ENCODE measurements around the gene ROPN1L.
"Not testable (repeated sequence)": the region's sequence is repeated elsewhere in the genome, so short reads cannot be mapped to it uniquely, and the experiment has no call there.

Gene ROPN1L

GRCh38 chr5:10480237-10480985 is 38.7 kb downstream of the ROPN1L start:
- DNase-seq: no peak

DNA sequence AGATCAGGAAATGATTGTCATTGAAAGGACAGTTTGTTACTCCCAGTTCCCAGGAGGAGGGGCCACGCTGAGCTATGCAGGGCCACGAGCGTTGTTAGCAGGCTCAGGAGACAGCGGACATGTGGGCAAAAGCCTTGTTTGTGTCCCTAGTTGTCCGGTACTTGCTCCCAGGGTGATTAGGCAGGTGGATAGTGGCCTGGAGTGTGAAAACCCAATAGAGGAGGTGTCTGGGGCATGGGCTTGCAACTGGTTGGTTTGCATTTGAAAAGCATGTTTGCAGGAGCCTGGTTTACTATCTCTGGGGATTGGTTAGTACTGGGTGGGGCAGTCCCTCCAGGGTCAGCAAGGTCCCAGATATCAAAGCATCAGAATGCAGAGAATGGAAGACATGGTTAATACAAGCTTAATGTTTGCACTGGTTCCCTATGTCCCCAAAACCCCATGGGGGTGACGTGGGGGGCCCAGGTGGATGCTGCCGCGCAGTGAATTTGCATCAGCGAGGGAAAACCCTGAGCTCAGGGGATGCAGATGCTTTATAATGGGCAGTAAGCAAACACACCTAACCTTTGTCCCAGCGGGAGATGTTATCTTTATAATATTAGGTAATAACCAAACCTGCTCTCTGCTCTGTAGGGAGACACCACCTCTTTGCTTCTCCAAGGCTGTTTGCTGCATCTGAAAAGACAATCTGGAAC is 39.7 kb downstream of the ROPN1L start:
- no peak for DNase-seq

- DNase-seq: no peak
Observed at GRCh38 chr5:10482791-10483530, 41.3 kb downstream of the ROPN1L start.

DNA sequence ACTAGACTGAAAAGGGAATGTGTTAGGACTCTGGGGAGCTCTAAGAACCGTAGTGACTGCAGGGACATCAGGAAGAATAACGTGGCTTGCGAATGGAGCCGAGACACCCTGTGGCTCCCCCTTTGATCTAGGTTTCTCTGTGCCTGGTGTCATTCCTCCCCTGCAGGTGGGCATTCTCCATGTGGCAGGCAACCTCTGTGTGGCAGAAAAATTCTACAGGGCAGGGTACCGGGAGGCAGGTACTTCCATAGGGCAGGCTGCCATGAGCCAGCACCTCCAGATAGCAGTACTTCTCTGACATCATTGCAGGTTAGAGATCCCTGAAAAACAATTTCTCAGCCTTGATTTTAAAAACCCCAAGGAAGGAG is 43.1 kb downstream of the ROPN1L start:
- no peak for DNase-seq

DNA sequence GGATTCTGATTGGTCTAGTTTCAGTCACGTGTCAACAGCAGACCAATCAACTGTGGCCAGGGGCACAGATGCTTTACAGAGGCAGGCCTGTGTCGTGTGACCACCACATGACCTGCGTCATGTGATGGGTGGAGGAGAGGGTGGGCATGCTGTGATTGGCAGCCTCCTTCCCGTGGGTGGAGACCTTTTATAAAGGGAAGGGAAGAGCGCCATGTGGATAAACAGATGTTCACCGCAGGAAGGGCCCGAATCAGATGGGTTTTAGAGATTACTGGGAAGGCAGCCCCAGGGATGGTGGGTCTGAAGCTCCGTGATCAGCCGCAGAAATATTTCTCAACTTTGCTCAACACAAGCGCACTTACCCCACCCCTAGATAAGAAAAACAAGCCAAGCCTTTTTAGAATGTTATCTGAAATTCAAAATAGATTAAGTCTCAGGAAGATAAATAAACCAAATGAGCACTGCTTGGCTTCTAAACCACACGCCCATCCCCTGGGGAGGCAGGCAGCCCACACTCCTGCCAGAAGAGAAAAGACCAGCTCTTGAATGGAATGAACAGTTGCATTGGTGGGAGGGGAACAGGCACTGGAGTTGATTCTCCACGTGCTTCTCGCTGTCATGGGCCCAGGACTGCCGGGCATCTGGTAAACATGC is 43.6 kb downstream of the ROPN1L start:
- no peak for DNase-seq

- no peak for DNase-seq
Observed at GRCh38 chr5:10485897-10486296, 44.2 kb downstream of the ROPN1L start.

GRCh38 chr5:10486511-10487344 is 45.0 kb downstream of the ROPN1L start:
- DNase-seq: no peak

DNA sequence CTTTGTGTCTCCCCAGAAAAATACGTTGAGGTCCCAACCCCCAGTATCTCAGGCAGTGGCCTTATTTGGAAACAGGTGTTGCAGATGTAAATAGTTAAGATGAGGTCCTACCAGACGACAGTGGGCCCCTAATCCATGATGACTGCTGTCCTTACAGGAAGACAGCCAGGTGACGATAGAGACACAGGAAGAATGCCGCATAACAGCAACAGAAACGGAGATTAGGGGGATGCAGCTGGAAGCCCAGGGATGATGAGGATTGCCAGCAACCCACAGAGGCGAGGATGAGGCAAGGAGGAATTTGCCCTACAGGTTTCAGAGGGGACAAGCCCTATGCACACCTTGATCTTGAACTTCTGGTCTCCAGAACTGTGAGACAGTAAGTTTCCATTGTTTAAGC is 46.5 kb downstream of the ROPN1L start:
- DNase-seq: no peak

GRCh38 chr5:10489810-10490426 is 48.2 kb downstream of the ROPN1L start:
- DNase-seq: peak; percentile 64

DNA sequence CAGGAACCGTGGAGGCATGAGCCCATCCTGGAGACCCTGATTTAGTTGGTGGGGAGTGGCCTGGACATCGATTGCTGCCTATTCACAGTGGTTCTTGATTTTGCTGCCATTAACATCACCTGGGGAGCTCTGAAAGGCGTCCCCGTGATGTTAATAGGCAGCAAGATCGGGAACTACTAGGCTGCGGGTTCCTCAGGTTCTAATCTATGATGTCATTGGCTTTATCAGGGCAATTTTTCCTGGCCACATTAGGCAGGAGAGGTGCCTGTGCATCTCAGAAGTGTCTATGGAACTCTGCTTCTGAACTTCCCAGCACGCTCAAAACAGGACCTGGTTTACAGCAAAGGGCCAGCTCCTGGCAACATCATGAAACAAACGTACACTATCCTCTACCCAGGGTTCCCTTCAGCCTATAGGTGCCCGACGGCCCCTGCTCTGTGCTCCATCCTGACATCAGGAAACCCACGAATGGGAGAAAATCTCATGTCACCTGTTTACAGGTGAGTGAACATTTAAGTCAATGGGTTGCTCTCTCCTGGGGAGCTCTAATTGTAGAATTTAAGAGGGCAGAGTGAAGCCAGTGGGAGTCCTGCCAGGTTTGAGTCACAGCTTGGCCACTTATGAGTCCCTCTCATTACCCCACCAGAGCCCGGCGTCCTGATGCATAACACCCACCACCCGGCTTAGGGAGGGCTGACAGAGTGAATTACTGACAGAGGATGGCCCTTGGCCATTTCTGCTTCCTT is 49.4 kb downstream of the ROPN1L start:
- no peak for DNase-seq

GRCh38 chr5:10491673-10492026 is 50.0 kb downstream of the ROPN1L start:
- no peak for DNase-seq

DNA sequence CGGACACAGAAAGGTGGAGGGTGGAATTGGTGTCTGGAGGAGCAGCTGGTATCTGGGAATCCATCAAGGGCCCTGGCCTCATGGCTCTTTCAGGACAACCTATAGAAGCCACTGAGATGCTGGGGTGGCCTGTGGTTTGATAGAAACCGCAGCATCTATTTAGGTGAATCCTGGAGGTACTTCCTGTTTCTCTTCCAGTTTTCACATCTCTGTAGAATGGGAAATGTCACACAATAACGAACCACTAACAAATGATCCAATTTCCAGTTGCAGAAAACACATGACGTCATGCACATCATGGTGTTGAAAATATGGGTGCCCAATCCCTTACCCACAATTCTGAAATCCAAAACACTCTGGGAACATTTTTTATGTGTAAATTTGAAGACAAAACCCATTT is 52.2 kb downstream of the ROPN1L start:
- DNase-seq: peak; percentile 43

DNA sequence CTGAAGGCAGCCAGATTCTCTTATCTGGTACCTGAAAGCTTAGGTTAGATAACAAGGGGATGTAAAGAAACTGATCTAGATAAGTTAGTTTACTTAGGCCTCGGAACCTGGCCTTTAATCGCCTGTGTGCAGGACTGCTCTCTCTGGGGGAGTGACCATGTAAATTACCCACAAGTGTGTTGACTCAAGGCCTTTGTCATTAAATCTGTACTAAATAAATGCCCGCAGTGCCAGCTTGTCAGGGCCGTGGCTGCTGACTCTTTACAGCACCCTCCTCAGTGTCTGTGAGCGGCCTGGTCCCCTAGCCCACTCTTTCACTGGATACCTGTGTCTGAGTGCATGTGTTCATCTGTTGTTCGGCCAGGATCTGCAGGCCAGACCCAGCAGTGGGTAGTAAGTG is 52.8 kb downstream of the ROPN1L start:
- DNase-seq: not testable (repeated sequence)

DNA sequence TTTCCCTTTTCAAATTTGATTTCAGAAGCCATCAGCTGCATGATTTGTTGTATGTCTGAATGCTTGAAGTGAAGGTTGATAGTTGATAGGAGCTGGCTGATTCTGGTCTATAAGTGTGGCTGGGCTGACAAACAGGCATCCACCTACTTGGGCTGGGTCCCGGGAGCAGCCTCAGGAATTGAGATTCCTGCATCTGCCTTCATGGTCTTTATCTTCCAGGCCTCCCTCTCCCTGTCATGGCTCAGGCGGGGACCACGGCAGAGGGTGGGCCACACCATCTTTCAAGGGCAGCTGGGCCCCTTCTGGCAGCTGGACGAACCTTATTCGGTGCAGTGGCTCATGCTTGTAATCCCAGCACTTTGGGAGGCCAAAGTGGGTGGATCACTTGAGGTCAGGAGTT is 55.9 kb downstream of the ROPN1L start:
- DNase-seq: no peak

GRCh38 chr5:10498350-10498749 is 56.7 kb downstream of the ROPN1L start:
- no peak for DNase-seq

DNA sequence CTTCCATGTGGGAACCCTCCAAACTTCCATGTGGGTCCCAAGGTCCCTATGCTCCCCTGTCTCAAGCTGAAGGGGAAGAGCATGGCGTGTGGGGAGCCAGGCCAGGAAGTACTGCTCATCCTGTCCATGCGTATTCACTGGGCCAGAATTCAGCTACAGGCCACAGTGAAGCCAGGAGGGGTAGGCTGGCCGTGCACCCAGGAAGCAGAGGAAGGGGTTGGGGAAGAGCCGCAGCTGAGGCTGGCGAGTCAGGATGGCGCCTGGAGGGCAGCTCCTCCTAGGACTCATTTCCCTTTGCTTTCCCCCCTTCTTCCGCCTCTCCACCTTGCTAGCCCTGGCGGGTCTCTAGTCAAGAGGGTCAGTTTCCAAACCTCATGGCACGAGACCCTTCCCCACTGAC is 57.4 kb downstream of the ROPN1L start:
- no peak for DNase-seq

- DNase-seq: no peak
Observed at GRCh38 chr5:10499776-10500175, 58.1 kb downstream of the ROPN1L start.

DNA sequence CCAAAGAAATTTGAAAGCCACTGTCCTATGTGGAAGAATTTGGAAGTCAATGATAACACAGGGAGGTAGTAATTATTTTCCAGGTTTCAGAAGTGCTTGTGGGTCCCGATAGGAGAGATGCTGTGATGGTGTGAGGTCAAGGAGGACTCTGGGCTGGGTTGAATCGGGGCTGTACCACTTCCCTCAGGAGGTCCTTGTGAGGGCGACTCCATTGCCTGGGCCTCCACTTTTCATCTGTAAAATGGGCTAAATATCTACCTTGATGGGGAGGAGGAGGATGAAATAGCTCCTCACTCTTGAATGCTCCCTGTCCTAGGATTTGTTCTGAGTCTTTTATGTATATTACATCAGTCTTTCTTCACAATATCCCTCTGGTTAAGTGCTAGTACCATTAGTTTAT is 59.0 kb downstream of the ROPN1L start:
- DNase-seq: no peak

GRCh38 chr5:10501554-10502075 is 59.9 kb downstream of the ROPN1L start:
- no peak for DNase-seq

DNA sequence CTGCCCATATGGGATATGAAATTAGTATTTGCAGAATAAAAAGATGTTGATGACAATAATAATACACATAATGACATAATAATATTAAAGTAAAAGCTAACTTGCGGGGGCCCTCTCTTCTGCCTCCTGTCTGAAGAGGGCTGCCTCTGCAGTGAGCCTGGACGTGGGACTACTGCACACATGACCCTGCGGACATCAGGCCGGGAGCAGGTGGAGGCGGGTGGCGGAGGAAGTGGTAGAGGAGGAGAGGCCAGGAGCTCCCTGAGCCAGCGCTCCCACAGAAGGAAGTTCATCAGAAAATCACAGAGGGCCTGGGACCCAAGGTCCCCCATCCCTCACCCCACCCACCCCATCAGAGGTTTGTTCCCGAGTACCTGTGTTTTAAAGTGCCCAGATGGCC is 60.5 kb downstream of the ROPN1L start:
- DNase-seq: no peak

GRCh38 chr5:10502578-10502977 is 60.9 kb downstream of the ROPN1L start:
- DNase-seq: no peak
